ENCODE measurements around the gene CDKN1C.

The CDKN1C gene

DNA sequence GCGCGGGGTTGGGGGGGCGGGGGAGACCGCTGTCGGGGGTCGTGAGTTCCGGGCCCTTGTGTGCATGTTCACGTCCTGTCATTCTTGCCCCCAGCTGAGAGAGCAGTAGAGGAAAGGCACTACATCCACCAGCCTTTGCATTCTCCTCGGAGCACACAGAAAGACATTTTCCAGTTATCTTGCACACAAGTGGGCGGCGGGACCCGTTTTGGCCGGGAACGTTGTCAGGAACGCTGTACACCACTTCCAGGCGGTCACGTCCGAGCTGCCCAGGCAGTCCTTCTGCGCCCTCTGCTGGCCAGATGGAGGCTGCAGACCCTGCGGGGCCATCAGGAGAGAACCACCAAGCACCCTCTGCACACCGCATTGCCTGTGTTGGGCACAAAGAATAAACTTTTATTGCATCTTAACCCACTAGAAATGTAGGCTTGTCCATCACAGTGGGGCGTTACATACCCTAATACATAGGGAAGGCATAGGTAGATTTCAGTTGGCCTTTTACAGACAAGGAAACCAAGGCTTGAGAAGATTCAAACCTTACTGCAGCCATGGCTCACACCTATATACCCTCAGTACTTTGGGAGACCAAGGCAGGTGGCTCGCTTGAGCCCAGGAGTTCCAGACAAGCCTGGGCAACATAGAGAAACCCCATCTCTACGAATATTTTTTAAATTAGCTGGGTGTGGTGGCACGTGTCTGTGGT, 2.8 kb upstream of the CDKN1C start (continued):
- TF ChIP-seq PBX3 (CRISPR knock-in tag; IDR thresholded peaks at IDR 0.05) (peak; percentile 84; the same call in 1 of the 2 replicates), ZNF561 (tag by site-specific recombination; IDR thresholded peaks at IDR 0.05; ENCODE audit: borderline replicate concordance) (no peak), ZNF544 (tag by site-specific recombination; IDR thresholded peaks at IDR 0.05) (no peak), ZNF488 (tag by site-specific recombination; IDR thresholded peaks at IDR 0.05) (no peak), ZFP41 (tag by site-specific recombination; IDR thresholded peaks at IDR 0.05; ENCODE audit: borderline replicate concordance) (no peak), ZNF660 (tag by site-specific recombination; IDR thresholded peaks at IDR 0.05) (no peak), KLF16 (tag by site-specific recombination; IDR thresholded peaks at IDR 0.05) (no peak)
- TF ChIP-seq, protein P1, sequence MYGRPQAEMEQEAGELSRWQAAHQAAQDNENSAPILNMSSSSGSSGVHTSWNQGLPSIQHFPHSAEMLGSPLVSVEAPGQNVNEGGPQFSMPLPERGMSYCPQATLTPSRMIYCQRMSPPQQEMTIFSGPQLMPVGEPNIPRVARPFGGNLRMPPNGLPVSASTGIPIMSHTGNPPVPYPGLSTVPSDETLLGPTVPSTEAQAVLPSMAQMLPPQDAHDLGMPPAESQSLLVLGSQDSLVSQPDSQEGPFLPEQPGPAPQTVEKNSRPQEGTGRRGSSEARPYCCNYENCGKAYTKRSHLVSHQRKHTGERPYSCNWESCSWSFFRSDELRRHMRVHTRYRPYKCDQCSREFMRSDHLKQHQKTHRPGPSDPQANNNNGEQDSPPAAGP (tag by site-specific recombination; IDR thresholded peaks at IDR 0.05): peak; percentile 23; the same call in 1 of the 2 replicates

- Histone ChIP-seq H3K4me1 (ENCODE audit: control insufficient read depth, insufficient read depth, low read length) (no peaks in the 10 kb centered on the region), H3K9me3 (ENCODE audit: control insufficient read depth, insufficient read depth, low read depth, low read length) (no peaks in the 10 kb centered on the region), H3K36me3 (ENCODE audit: control insufficient read depth in 2 of 2, insufficient read depth in 1 of 2, low read length in 2 of 2) (no peaks in the 10 kb centered on the region), H3K27ac (ENCODE audit: extremely low read depth, low read depth, low read length) (no peak overlapping the region), H3K4me3 (ENCODE audit: low read depth, low read length) (no peak overlapping the region)
- ChIA-PET CTCF (interaction anchor here (0.6 to 16.8 kb wide), 28 partner anchors 9 to 586 kb away, joined by 3 to 456 read pairs (median 3); partner anchors contain the start of genes C11orf21 and TSPAN32), POLR2A (interaction anchor here (1.3 to 1.8 kb wide), 2 partner anchors 41 to 354 kb away, joined by 6 to 15 read pairs; partner anchors contain the start of gene PHLDA2)
- no peak for TF ChIP-seq ZBTB11 (tag by site-specific recombination; conservative IDR thresholded peaks at IDR 0.05; ENCODE audit: low read depth)
- TF ChIP-seq, protein P2, sequence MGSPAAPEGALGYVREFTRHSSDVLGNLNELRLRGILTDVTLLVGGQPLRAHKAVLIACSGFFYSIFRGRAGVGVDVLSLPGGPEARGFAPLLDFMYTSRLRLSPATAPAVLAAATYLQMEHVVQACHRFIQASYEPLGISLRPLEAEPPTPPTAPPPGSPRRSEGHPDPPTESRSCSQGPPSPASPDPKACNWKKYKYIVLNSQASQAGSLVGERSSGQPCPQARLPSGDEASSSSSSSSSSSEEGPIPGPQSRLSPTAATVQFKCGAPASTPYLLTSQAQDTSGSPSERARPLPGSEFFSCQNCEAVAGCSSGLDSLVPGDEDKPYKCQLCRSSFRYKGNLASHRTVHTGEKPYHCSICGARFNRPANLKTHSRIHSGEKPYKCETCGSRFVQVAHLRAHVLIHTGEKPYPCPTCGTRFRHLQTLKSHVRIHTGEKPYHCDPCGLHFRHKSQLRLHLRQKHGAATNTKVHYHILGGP (tag by site-specific recombination; IDR thresholded peaks at IDR 0.05): no peak
- no peak for TF ChIP-seq ZNF677 (tag by site-specific recombination; IDR thresholded peaks at IDR 0.05)
- TF ChIP-seq RBAK (tag by site-specific recombination; IDR thresholded peaks at IDR 0.05): no peak
- TF ChIP-seq ZNF501 (tag by site-specific recombination; IDR thresholded peaks at IDR 0.05): no peak
- TF ChIP-seq ZNF114 (tag by site-specific recombination; IDR thresholded peaks at IDR 0.05): no peak
- TF ChIP-seq ZNF16 (tag by site-specific recombination; IDR thresholded peaks at IDR 0.05; ENCODE audit: low read depth): no peak
- TF ChIP-seq ZNF510 (tag by site-specific recombination; IDR thresholded peaks at IDR 0.05; ENCODE audit: insufficient replicate concordance): no peak
- TF ChIP-seq MEIS1 (CRISPR knock-in tag; IDR thresholded peaks at IDR 0.05; ENCODE audit: borderline replicate concordance): no peak
- no peak for TF ChIP-seq GFI1B (tag by site-specific recombination; IDR thresholded peaks at IDR 0.05)
- TF ChIP-seq ZNF423 (tag by site-specific recombination; IDR thresholded peaks at IDR 0.05): no peak
- no peak for TF ChIP-seq ZNF19 (tag by site-specific recombination; IDR thresholded peaks at IDR 0.05; ENCODE audit: low read depth)
- TF ChIP-seq, protein P3, sequence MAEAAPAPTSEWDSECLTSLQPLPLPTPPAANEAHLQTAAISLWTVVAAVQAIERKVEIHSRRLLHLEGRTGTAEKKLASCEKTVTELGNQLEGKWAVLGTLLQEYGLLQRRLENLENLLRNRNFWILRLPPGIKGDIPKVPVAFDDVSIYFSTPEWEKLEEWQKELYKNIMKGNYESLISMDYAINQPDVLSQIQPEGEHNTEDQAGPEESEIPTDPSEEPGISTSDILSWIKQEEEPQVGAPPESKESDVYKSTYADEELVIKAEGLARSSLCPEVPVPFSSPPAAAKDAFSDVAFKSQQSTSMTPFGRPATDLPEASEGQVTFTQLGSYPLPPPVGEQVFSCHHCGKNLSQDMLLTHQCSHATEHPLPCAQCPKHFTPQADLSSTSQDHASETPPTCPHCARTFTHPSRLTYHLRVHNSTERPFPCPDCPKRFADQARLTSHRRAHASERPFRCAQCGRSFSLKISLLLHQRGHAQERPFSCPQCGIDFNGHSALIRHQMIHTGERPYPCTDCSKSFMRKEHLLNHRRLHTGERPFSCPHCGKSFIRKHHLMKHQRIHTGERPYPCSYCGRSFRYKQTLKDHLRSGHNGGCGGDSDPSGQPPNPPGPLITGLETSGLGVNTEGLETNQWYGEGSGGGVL (tag by site-specific recombination; IDR thresholded peaks at IDR 0.05): no peak
Measured at GRCh38 chr11:2887515-2888195, 2.1 kb upstream of the CDKN1C start.
